ENCODE measurements around the gene IFRD1. TPM values are rescaled to one million over a fixed set of nuclear protein-coding genes. Genes with fewer than 3 reads are reported as not detected.

IFRD1 gene
- total and polyA plus RNA-seq, 4 donors, result 37.6 to 138 (median 69.2) TPM

- peaks cover 0 to 4% of the 10 kb centered on the region in 2 donors for H3K4me1 ChIP-seq (ENCODE audit: control insufficient read depth in 1 of 2, insufficient read depth in 2 of 2, low read length in 2 of 2)
- H3K9me3 ChIP-seq (ENCODE audit: control insufficient read depth, low read length), result no peaks in the 10 kb centered on the region
- intact Hi-C loops (cut with DNase I), result loop anchor here (10.0 kb wide), 4 partner anchors 75 to 675 kb away; no protein-coding TSS in a partner anchor
- ATAC-seq (ENCODE audit: low FRiP score) (no peak), DNase-seq (no peak)
- no peaks in the 10 kb centered on the region for H3K27me3 ChIP-seq (ENCODE audit: control insufficient read depth in 1 of 2, insufficient read depth in 2 of 2, low read length in 1 of 2)
- no peak overlapping the region for H3K4me3 ChIP-seq (ENCODE audit: low read length in 2 of 2)
- H3K36me3 ChIP-seq (ENCODE audit: control insufficient read depth in 1 of 2, insufficient read depth in 2 of 2, low read length in 1 of 2), result no peaks in the 10 kb centered on the region
- H3K27ac ChIP-seq (ENCODE audit: low read depth in 1 of 2, low read length in 2 of 2), result no peak overlapping the region
- WGBS, 2 donors, result 96% methylated on average over 4 of the region's 4 CpGs
Observed at GRCh38 chr7:112419543-112420130, 30.6 kb upstream of the IFRD1 start.

DNA sequence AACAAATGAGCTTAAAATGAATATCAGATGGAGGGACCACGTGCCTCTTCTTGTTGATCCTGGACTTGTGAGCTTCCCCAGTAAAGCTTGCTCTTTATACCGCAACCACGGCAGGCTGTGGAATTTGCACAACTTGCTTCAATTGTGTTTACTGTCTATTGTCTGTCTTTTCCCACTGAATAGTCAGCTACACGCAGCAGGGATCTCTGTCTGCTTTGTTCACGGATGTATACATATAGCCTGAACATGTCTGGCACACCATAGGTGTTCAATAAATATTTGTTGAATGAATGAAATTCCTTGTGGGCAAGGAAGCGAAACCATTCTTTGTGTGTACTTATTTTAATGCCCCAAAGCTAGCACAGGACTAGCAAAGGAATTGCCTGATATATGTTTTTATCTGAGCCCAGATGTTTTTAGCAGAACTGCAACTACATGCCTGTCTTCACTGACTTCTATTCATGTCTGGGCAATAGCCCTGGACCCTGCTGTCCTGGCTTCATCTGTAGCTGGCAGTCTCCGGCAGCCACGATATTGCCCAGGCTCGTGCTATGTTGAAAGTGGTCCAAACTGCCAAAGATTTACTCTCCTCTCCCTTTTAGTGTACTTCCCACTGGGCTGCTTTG is 29.9 kb upstream of the IFRD1 start:
- ATAC-seq (ENCODE audit: low FRiP score) (no peak), DNase-seq (no peak)
- Histone ChIP-seq H3K9me3 (ENCODE audit: control insufficient read depth, low read length) (no peaks in the 10 kb centered on the region), H3K36me3 (ENCODE audit: control insufficient read depth in 1 of 2, insufficient read depth in 2 of 2, low read length in 1 of 2) (no peaks in the 10 kb centered on the region), H3K27ac (ENCODE audit: low read depth in 1 of 2, low read length in 2 of 2) (no peak overlapping the region), H3K27me3 (ENCODE audit: control insufficient read depth in 1 of 2, insufficient read depth in 2 of 2, low read length in 1 of 2) (no peaks in the 10 kb centered on the region), H3K4me3 (ENCODE audit: low read length in 2 of 2) (no peak overlapping the region), H3K4me1 (ENCODE audit: control insufficient read depth in 1 of 2, insufficient read depth in 2 of 2, low read length in 2 of 2) (peaks cover 0 to 4% of the 10 kb centered on the region in 2 donors)
- WGBS, 2 donors, result 18 to 23% methylated on average over 9 of the region's 9 CpGs
- intact Hi-C loops (cut with DNase I), result no loop called here

DNA sequence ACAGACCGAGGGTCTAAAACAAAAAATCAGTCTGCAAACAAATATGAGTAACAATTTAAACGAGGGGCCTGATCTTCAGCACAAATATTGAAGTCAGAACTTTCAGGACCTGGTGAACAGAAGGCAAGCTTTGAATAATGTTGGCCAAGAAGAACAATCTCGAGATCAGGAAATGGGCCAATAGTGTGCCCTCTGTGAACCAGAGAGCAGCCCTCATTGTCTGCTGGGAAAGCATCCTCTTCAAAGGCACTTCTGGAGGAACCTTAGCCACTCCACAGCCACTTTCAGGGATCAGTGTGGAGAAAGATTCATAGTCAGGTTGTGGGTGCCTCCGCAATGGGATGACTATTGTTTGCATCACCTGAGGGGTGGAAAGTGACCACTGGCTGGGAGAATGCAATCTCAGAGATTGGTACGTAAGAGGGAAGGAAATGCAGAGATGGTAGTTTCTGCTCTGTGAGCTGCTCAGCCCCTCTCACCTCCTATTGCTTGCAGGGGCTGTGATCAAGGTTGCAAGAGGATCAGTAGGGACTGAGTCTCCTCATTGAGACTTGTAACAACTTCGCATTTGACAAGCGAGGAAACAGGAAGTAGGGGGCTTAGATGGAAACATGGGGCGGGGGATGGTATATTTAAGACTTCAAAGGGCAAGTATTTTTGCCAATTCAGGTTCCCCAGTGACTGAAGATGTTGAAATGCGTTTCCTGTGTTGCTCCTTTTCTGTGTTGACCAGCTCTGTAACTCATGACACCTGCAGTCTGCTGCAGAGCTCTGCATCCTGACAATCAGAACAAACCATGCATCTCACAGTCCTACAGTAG is 28.4 kb upstream of the IFRD1 start:
- Histone ChIP-seq H3K36me3 (ENCODE audit: control insufficient read depth in 1 of 2, insufficient read depth in 2 of 2, low read length in 1 of 2) (no peaks in the 10 kb centered on the region), H3K27ac (ENCODE audit: low read depth in 1 of 2, low read length in 2 of 2) (no peak overlapping the region), H3K4me1 (ENCODE audit: control insufficient read depth in 1 of 2, insufficient read depth in 2 of 2, low read length in 2 of 2) (peaks cover 0 to 4% of the 10 kb centered on the region in 2 donors), H3K4me3 (ENCODE audit: low read length in 2 of 2) (no peak overlapping the region), H3K27me3 (ENCODE audit: control insufficient read depth in 1 of 2, insufficient read depth in 2 of 2, low read length in 1 of 2) (no peaks in the 10 kb centered on the region), H3K9me3 (ENCODE audit: control insufficient read depth, low read length) (no peaks in the 10 kb centered on the region)
- DNase-seq (no peak), ATAC-seq (ENCODE audit: low FRiP score) (no peak)
- WGBS, 2 donors, result 90 to 92% methylated on average over 9 of the region's 9 CpGs
- intact Hi-C loops (cut with DNase I), result no loop called here

DNA sequence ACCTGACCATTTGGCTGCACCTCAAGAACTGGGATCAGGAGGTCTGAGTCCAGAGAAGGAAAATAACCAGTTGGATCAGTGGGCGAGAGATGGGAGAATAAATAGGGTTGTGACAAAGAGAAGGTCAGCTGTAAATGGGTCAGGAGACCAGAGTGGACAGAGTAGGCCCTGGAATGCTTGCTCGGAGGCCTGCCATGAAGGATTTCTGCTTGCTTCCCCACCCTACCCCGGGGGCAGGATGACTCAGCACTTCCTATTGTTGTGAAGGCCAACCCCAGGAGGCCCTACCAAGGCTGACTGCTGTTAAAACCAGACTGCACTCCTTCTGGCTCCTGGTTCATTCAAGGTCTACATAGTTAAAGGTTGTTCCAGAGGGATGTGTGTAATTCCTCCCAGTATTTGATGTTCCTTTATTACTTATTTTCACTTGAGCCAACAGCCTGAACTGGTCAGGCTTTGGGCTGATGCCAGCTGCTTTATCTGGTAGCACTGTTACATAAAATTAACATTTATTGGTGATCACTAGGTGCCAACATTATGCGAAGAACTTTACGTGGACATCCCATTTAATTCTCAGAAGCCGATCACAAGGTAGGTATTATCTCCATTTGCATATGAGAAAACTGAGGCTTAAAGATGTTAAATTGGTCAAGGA is 27.3 kb upstream of the IFRD1 start:
- Histone ChIP-seq H3K36me3 (ENCODE audit: control insufficient read depth in 1 of 2, insufficient read depth in 2 of 2, low read length in 1 of 2) (no peaks in the 10 kb centered on the region), H3K4me1 (ENCODE audit: control insufficient read depth in 1 of 2, insufficient read depth in 2 of 2, low read length in 2 of 2) (peaks cover 0 to 4% of the 10 kb centered on the region in 2 donors), H3K27ac (ENCODE audit: low read depth in 1 of 2, low read length in 2 of 2) (peak overlapping the region in 1 of 2 donors; percentile 45), H3K4me3 (ENCODE audit: low read length in 2 of 2) (no peak overlapping the region), H3K27me3 (ENCODE audit: control insufficient read depth in 1 of 2, insufficient read depth in 2 of 2, low read length in 1 of 2) (no peaks in the 10 kb centered on the region), H3K9me3 (ENCODE audit: control insufficient read depth, low read length) (no peaks in the 10 kb centered on the region)
- WGBS, 2 donors, result 60 to 70% methylated on average over 6 of the region's 6 CpGs
- intact Hi-C loops (cut with DNase I), result no loop called here
- DNase-seq, result peak; percentile 87 to 90
- peak; percentile 93 for ATAC-seq (ENCODE audit: low FRiP score)

DNA sequence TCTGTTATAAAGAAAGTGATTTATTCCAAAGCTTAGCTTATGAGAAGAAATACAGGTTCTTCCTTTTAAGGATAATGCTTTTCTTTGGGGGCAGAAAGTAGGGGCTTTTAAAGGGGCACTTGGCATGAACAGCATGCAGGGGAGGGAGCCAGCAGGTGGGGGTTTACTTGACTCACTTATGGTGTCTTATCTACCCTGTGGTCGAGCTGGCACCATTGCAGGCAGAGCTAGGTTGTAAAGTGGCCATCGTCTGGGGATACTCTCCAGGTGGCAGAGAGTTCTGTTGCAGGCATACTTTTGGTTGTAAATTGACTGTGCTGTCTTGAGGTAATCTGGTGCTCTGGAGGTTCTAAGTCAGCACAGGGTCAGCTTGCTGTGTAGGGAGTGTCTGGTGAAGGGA is 26.3 kb upstream of the IFRD1 start:
- intact Hi-C loops (cut with DNase I), result no loop called here
- Histone ChIP-seq H3K4me1 (ENCODE audit: control insufficient read depth in 1 of 2, insufficient read depth in 2 of 2, low read length in 2 of 2) (peaks cover 0 to 4% of the 10 kb centered on the region in 2 donors), H3K9me3 (ENCODE audit: control insufficient read depth, low read length) (no peaks in the 10 kb centered on the region), H3K36me3 (ENCODE audit: control insufficient read depth in 1 of 2, insufficient read depth in 2 of 2, low read length in 1 of 2) (no peaks in the 10 kb centered on the region), H3K27me3 (ENCODE audit: control insufficient read depth in 1 of 2, insufficient read depth in 2 of 2, low read length in 1 of 2) (no peaks in the 10 kb centered on the region), H3K27ac (ENCODE audit: low read depth in 1 of 2, low read length in 2 of 2) (no peak overlapping the region), H3K4me3 (ENCODE audit: low read length in 2 of 2) (no peak overlapping the region)
- 88 to 91% methylated on average over 2 of the region's 2 CpGs for WGBS, 2 donors
- ATAC-seq (ENCODE audit: low FRiP score), result no peak
- DNase-seq, result no peak

DNA sequence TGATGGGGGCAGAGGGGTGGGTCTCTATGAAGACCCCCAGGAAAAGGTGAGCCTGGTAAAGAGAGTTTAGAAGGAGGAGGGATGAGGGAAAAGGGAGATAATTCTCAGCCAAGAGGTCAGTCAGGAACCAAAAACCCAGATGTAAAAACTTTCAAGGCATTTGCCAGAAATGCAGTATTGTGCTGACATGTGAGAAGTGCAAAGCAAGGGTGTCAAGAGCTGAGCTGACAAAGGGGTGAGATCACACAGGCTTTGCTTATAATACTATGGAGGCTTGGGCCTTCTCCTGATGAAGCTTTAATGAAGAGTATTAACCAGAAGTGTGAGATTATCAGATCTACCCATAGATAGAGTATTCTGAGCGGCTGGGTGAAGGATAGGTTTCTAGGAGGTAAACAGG is 22.3 kb upstream of the IFRD1 start:
- no peak for ATAC-seq (ENCODE audit: low FRiP score)
- 94 to 96% methylated on average over 1 of the region's 1 CpG for WGBS, 2 donors

DNA sequence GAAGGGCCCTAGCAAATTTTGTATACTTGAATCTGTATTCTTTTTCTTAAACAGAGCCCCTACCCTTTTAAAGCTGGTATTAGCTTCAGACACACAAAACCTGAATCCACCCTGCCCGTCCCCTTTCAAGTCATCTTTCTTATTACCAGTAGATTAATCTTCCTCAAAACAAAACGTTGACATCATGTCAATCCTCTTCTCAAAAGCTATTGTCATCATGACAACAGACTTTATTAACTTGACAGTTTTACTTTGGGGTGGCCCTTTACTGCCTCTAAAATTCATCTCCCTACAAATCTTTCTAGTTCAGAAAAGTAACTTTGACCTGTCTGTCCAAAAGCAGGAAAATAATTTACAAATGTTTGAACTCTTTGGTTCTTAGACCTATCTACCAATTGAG is 21.5 kb upstream of the IFRD1 start:
- Histone ChIP-seq H3K4me3 (ENCODE audit: low read length in 2 of 2) (no peak overlapping the region), H3K4me1 (ENCODE audit: control insufficient read depth in 1 of 2, insufficient read depth in 2 of 2, low read length in 2 of 2) (no peaks in the 10 kb centered on the region), H3K27me3 (ENCODE audit: control insufficient read depth in 1 of 2, insufficient read depth in 2 of 2, low read length in 1 of 2) (no peaks in the 10 kb centered on the region), H3K9me3 (ENCODE audit: control insufficient read depth, low read length) (no peaks in the 10 kb centered on the region), H3K36me3 (ENCODE audit: control insufficient read depth in 1 of 2, insufficient read depth in 2 of 2, low read length in 1 of 2) (no peaks in the 10 kb centered on the region), H3K27ac (ENCODE audit: low read depth in 1 of 2, low read length in 2 of 2) (no peak overlapping the region)
- WGBS, 2 donors, result 78 to 81% methylated on average over 2 of the region's 2 CpGs
- no peak for DNase-seq
- no peak for ATAC-seq (ENCODE audit: low FRiP score)
- intact Hi-C loops (cut with DNase I), result no loop called here

More for the DNA sequence above, 22.3 kb upstream of the IFRD1 start:
- Histone ChIP-seq H3K27me3 (ENCODE audit: control insufficient read depth in 1 of 2, insufficient read depth in 2 of 2, low read length in 1 of 2) (no peaks in the 10 kb centered on the region), H3K27ac (ENCODE audit: low read depth in 1 of 2, low read length in 2 of 2) (no peak overlapping the region), H3K9me3 (ENCODE audit: control insufficient read depth, low read length) (no peaks in the 10 kb centered on the region), H3K36me3 (ENCODE audit: control insufficient read depth in 1 of 2, insufficient read depth in 2 of 2, low read length in 1 of 2) (no peaks in the 10 kb centered on the region), H3K4me1 (ENCODE audit: control insufficient read depth in 1 of 2, insufficient read depth in 2 of 2, low read length in 2 of 2) (no peaks in the 10 kb centered on the region), H3K4me3 (ENCODE audit: low read length in 2 of 2) (no peak overlapping the region)
- intact Hi-C loops (cut with DNase I), result no loop called here
- no peak for DNase-seq

DNA sequence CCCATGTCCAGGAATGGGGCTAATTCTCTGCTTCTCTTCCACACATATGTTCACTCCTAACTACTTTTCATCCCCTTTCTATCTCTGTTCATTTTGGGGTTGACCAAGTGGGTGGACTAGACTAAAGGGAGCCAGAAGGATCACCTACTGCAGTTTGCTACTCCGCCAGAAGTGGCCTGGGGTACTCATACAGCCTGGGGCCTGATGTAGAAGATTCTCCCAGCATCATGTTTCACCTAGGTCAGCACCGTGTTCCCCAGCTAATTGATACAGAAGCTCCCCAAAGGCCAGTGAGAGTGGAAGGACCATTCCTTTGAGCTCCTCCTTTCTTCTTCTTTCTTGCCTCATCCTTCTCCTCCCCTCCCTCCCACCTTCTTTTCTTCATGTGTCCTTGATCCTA is 19.6 kb upstream of the IFRD1 start:
- no peaks in the 10 kb centered on the region for H3K27me3 ChIP-seq (ENCODE audit: control insufficient read depth in 1 of 2, insufficient read depth in 2 of 2, low read length in 1 of 2)
- intact Hi-C loops (cut with DNase I), result no loop called here
- WGBS, 2 donors, result 75 to 84% methylated on average over 2 of the region's 2 CpGs
- ATAC-seq (ENCODE audit: low FRiP score), result no peak
- H3K36me3 ChIP-seq (ENCODE audit: control insufficient read depth in 1 of 2, insufficient read depth in 2 of 2, low read length in 1 of 2), result no peaks in the 10 kb centered on the region
- H3K27ac ChIP-seq (ENCODE audit: low read depth in 1 of 2, low read length in 2 of 2), result no peak overlapping the region
- H3K4me3 ChIP-seq (ENCODE audit: low read length in 2 of 2), result no peak overlapping the region
- no peaks in the 10 kb centered on the region for H3K4me1 ChIP-seq (ENCODE audit: control insufficient read depth in 1 of 2, insufficient read depth in 2 of 2, low read length in 2 of 2)
- DNase-seq, result no peak
- H3K9me3 ChIP-seq (ENCODE audit: control insufficient read depth, low read length), result no peaks in the 10 kb centered on the region
